Spleen (tissue), 7 donors: ENCODE data around the gene MAEL.

Source experiments
- POLR2A ChIP-seq, 3 donors: fragments of 450-650 bp; IDR thresholded peaks; one replicate each; pipeline ENCODE4 v1.5.1; 2017; ENCODE audit warnings: antibody characterized with exemption in 3 of 3, mild to moderate bottlenecking in 1 of 3
- TF ChIP-seq, protein P1 (sequence below), 11 experiments: fragments of 200-600 bp in 7 of 11; fragments of 450-650 bp in 4 of 11; sonication (generic) in 4 of 11; IDR thresholded peaks in 8 of 11; conservative IDR thresholded peaks in 3 of 11; 1 replicate in 7 of 11; 2 replicates in 4 of 11; pipeline versions ENCODE4 v1.4.0 to v1.8.0; 2016 to 2021; ENCODE audit warnings: antibody characterized with exemption in 11 of 11, inconsistent platforms in 4 of 11, mild to moderate bottlenecking in 1 of 11
- donor health status: DM: no; HTN: no; CAD: no; lungs with moderate emphysema.
- donor health status: DM: no; HTN: no; CAD: no.
- donor health status: DM: no; HTN: no; CAD: no.

DNA sequence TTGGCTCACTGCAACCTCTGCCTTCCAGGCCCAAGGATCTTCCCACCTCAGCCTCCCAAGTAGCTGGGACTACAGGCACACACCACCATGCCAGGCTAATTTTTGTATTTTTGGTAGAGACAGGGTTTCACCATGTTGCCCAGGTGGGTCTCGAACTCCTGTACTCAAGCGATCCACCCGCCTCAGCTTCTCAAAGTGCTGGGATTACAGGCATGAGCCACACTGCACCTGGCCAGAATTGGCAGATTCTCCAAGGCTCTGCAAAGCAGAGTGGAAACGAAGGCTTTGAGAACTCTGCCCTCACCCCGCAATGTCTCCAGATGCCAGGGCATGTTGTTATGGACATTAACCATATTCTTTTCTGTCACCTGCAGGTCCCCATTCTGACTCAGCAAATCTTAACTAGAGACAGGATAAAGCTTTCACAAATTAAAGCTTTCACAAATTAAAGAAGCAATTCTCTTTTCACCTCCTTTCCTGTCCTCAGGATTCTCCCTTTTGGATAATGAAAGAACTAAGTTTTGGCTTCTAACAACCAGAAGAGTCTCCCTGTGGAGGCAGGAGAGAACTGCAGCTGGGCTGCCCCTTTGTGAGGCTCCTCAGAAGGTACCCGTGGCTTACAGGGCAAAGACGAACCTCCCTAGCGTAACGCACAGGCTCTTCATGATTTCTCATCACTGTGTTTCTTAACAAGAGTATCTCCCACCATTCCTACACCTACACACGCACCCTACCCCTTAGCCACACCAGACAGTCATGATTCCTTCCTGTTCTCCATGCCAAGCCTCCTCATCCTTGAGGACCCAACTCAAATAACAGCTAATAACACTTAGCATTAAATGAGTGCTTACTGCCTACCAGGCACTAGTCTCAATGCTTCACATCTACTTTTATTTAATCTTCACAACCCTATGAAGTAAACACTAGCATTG, 71.3 kb downstream of the MAEL start:
- TF ChIP-seq POLR2A (IDR thresholded peaks at IDR 0.05): no peak
- TF ChIP-seq, protein P1, sequence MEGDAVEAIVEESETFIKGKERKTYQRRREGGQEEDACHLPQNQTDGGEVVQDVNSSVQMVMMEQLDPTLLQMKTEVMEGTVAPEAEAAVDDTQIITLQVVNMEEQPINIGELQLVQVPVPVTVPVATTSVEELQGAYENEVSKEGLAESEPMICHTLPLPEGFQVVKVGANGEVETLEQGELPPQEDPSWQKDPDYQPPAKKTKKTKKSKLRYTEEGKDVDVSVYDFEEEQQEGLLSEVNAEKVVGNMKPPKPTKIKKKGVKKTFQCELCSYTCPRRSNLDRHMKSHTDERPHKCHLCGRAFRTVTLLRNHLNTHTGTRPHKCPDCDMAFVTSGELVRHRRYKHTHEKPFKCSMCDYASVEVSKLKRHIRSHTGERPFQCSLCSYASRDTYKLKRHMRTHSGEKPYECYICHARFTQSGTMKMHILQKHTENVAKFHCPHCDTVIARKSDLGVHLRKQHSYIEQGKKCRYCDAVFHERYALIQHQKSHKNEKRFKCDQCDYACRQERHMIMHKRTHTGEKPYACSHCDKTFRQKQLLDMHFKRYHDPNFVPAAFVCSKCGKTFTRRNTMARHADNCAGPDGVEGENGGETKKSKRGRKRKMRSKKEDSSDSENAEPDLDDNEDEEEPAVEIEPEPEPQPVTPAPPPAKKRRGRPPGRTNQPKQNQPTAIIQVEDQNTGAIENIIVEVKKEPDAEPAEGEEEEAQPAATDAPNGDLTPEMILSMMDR (IDR thresholded peaks at IDR 0.05 in 8 of 11, conservative IDR thresholded peaks at IDR 0.05 in 3 of 11): no peak
